Measurements from ENCODE around the gene WDR7. TPM values are rescaled to one million over a fixed set of nuclear protein-coding genes. Genes with fewer than 3 reads are reported as not detected.

Gene WDR7
- total RNA-seq, 2 donors from 2014 or later: 19.7 to 29.0 TPM

GRCh38 chr18:57008001-57008686 is 357.0 kb downstream of the WDR7 start:
- no peaks in the 10 kb centered on the region for H3K9me3 ChIP-seq
- H3K36me3 ChIP-seq: no peaks in the 10 kb centered on the region
- TF ChIP-seq POLR2AphosphoS5 (IDR thresholded peaks at IDR 0.05) (no peak), CTCF (IDR thresholded peaks at IDR 0.05) (no peak), POLR2A (IDR thresholded peaks at IDR 0.05) (no peak)
- intact Hi-C loops (cut with DNase I): no loop called here
- no peaks in the 10 kb centered on the region for H3K4me1 ChIP-seq (replicated peaks)
- H3K4me3 ChIP-seq: no peak overlapping the region
- no peak overlapping the region for H3K27ac ChIP-seq
- 79% methylated on average over 11 of the region's 11 CpGs for WGBS
- no peak for DNase-seq (ENCODE audit: low spot score)
- no peaks in the 10 kb centered on the region for H3K27me3 ChIP-seq (replicated peaks; ENCODE audit: insufficient read depth)

- DNase-seq (ENCODE audit: low spot score): no peak
- Histone ChIP-seq H3K4me1 (replicated peaks) (no peaks in the 10 kb centered on the region), H3K27ac (no peak overlapping the region), H3K27me3 (replicated peaks; ENCODE audit: insufficient read depth) (no peaks in the 10 kb centered on the region), H3K9me3 (no peaks in the 10 kb centered on the region), H3K4me3 (no peak overlapping the region), H3K36me3 (no peaks in the 10 kb centered on the region)
- TF ChIP-seq POLR2AphosphoS5 (IDR thresholded peaks at IDR 0.05) (no peak), POLR2A (IDR thresholded peaks at IDR 0.05) (no peak), CTCF (IDR thresholded peaks at IDR 0.05) (no peak)
- 87% methylated on average over 4 of the region's 4 CpGs for WGBS
- intact Hi-C loops (cut with DNase I): no loop called here
These were observed 358.7 kb downstream of the WDR7 start for GRCh38 chr18:57009844-57010243.

- intact Hi-C loops (cut with DNase I): no loop called here
- TF ChIP-seq POLR2AphosphoS5 (IDR thresholded peaks at IDR 0.05): no peak
- no peak for TF ChIP-seq CTCF (IDR thresholded peaks at IDR 0.05)
- TF ChIP-seq POLR2A (IDR thresholded peaks at IDR 0.05): no peak
- Histone ChIP-seq H3K27ac (no peak overlapping the region), H3K4me3 (no peak overlapping the region), H3K27me3 (replicated peaks; ENCODE audit: insufficient read depth) (no peaks in the 10 kb centered on the region), H3K36me3 (no peaks in the 10 kb centered on the region), H3K9me3 (no peaks in the 10 kb centered on the region), H3K4me1 (replicated peaks) (no peaks in the 10 kb centered on the region)
- no peak for DNase-seq (ENCODE audit: low spot score)
- 76% methylated on average over 4 of the region's 4 CpGs for WGBS
These were observed 363.7 kb downstream of the WDR7 start for GRCh38 chr18:57014772-57015413.

- Histone ChIP-seq H3K9me3 (no peaks in the 10 kb centered on the region), H3K27me3 (replicated peaks; ENCODE audit: insufficient read depth) (no peaks in the 10 kb centered on the region), H3K27ac (no peak overlapping the region), H3K4me3 (no peak overlapping the region), H3K4me1 (replicated peaks) (no peaks in the 10 kb centered on the region), H3K36me3 (no peaks in the 10 kb centered on the region)
- 86% methylated on average over 7 of the region's 7 CpGs for WGBS
- TF ChIP-seq POLR2A (IDR thresholded peaks at IDR 0.05) (no peak), CTCF (IDR thresholded peaks at IDR 0.05) (no peak), POLR2AphosphoS5 (IDR thresholded peaks at IDR 0.05) (no peak)
- no peak for DNase-seq (ENCODE audit: low spot score)
- intact Hi-C loops (cut with DNase I): no loop called here
These were observed 364.3 kb downstream of the WDR7 start for GRCh38 chr18:57015451-57015850.

- no peak overlapping the region for H3K27ac ChIP-seq
- no peaks in the 10 kb centered on the region for H3K27me3 ChIP-seq (replicated peaks; ENCODE audit: insufficient read depth)
- no peaks in the 10 kb centered on the region for H3K4me1 ChIP-seq (replicated peaks)
- no peaks in the 10 kb centered on the region for H3K9me3 ChIP-seq
- intact Hi-C loops (cut with DNase I): no loop called here
- no peak for TF ChIP-seq POLR2A (IDR thresholded peaks at IDR 0.05)
- no peak for TF ChIP-seq CTCF (IDR thresholded peaks at IDR 0.05)
- no peak for TF ChIP-seq POLR2AphosphoS5 (IDR thresholded peaks at IDR 0.05)
- no peak for DNase-seq (ENCODE audit: low spot score)
- no peak overlapping the region for H3K4me3 ChIP-seq
- 78% methylated on average over 3 of the region's 3 CpGs for WGBS
- no peaks in the 10 kb centered on the region for H3K36me3 ChIP-seq
These were observed 367.7 kb downstream of the WDR7 start for GRCh38 chr18:57018845-57019244.

Measured in prostate gland (tissue), 2 donors.